GM21360 (cell line): ENCODE results near the gene CEP89.
"Not testable (repeated sequence)": the region's sequence is repeated elsewhere in the genome, so short reads cannot be mapped to it uniquely, and the experiment has no call there.

ENCODE experiments used
- ATAC-seq: cut with Tn5 transposase; IDR thresholded peaks from one replicate; pipeline ENCODE4 v1.9.1; 2021; ENCODE audit warnings: mild to moderate bottlenecking, moderate library complexity; ENCODE audit not compliant: unreplicated experiment

CEP89 gene

DNA sequence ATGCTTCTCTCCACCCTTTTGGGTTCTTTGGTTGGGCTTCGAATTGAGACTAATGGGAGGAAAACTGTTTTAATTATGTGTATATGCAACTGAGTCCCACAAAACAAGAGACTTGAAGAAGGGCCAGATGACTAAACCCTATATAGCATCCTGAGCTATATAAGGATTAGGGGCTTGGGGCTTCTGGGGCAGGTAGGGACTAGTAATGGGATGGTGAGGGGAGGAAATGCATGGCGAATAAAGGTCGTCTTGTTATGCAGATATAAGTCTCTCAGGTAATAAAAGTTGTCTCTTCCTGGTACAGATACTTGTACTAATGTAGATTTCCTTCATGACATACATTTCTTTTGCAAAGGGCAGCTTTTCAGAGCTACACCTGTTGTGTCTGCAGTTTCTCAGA is 99.4 kb downstream of the CEP89 start:
- ATAC-seq = no peak

DNA sequence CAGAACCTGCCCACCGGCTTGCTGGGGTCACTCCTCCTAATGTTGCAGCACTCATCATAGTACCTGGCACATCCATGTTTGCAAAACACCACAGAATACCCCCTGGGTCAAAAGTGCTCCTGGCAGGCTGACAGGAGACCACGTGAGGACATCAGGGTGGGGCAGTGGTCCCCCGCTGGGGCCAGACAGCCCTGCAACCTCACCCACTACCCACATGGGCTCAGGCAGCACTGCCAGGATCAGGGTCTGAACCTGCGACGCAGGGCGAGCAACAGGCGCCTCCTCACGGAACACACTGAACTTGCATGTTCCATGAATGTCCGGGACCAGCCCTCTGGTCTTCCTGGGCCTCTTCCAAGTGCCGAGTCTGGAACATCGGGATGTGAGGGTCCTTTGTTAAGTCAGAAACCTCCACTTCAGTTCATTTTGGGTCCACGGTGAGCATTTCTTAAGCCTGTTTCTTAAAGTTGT is 100.7 kb downstream of the CEP89 start:
- no peak for ATAC-seq

DNA sequence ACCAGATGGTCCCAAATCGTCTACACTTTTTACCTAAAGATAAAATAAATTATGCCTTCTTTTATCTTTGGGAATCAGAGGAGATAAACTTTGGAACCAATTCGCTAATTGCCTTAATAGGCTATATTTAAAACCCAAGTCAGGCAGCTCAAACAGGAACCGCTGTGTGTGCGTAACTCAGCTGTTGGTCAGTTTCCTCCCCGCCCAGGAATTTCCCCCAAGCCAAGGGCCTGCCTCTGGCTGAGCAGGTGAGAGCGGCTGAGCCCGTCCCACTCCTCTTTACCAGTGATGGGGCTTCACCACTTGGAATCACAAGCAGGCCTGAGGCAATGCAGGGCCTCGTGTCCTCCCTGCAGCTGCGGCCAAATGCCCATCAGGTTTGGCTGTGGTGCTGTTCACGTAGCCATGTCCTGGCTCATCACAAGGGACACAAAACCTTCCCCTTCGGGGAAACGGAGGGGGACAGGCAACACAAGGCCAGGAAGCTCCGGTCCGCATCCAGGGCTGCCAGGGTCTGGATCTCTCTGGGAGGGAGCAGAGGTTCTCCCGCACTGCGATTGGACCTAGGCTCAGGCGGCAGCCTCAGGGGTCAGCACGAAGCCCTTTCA is 101.7 kb downstream of the CEP89 start:
- ATAC-seq = no peak

DNA sequence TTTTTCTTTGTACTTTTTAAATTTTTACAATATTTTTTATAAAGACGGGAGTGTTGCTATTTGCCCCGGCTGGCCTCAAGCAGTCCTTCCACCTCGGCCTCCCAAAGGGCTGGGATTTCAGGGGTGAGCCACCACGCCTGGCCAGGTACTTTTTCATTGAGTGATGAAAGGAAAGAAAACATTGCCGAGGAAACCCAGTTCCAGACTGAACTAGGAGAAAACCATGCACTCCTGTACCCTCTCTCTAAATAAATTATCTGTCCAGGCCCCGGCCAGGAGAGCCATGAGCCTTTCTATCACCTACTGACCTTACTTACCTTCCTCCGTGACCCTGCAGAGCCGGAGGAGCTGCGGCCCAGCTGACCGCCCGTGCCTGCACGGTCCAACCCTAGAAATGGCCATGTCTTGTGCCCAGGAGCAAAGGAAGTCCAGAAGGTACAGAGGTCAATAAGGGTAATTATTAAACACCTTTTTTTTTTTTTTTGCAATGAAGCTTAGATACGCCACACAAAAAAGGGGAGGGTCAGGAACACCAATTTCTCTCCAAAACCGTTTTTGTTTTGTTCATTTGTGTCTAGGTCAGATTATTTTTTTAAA is 102.3 kb downstream of the CEP89 start, which contains the start of gene SLC7A9:
Gene SLC7A9 (minus strand): TSS at position 399 of the 597 bp plus-strand sequence. CDS start 1,233 bp downstream, outside the sequence.
- no peak for ATAC-seq

DNA sequence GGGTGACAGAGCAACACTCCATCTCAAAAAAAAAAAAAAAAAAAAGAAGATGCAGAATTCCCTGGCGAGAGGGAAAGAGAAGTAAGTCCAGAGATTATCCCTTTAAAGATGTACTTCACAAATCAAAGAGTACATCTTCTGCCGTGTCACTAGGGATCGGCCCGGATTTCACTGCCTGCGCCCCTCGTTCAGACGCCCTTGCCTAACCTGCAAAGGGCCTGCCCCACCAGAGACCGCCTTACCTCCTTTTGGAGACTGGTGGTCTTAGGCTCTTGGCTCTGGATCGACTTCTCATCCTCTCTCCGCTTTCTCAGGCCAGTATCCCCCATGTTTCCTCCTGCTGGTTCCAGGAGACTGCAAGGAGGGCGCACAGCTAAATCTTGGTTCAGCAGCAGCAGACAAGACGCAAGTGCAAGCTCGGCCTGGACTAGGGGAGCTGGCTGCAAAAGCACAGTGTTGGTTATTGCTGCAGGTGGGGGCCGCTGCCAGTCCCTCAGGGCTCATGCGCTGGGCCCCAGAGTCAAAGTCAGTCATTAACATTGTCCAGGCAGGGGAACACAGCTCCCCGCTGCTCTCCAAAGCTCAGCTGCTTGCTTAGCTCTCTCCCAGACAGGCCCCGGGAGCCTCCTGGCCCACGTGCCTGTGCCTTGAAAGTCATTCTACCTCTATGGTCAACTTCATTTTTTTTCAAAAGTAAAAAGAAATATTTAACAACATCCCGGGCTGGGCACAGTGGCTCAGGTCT is 103.4 kb downstream of the CEP89 start:
- ATAC-seq = no peak

GRCh38 chr19:32867436-32867835 is 104.3 kb downstream of the CEP89 start:
- not testable (repeated sequence) for ATAC-seq

- no peak for ATAC-seq
These were observed 105.0 kb downstream of the CEP89 start for GRCh38 chr19:32866564-32867265.

DNA sequence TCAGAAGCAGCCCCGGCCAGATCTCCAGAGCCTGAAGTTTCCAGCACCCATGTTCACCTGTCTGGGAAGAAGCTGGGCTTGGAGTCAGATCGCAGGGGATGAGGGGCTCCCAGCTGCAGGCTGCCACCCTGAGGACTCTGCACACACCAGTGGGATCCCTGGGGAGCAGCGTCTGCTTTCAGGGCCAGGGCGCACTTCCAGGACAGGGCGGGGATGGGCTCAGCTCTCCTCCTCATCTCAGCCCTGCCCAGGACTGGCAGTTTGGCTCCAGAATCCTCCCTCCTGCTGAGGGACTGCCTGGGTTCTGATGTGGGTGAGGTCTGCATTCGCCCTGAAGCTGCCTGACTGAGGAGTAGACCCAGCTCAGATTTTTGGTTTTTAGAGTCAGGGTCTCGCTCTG is 105.7 kb downstream of the CEP89 start:
- ATAC-seq = no peak

DNA sequence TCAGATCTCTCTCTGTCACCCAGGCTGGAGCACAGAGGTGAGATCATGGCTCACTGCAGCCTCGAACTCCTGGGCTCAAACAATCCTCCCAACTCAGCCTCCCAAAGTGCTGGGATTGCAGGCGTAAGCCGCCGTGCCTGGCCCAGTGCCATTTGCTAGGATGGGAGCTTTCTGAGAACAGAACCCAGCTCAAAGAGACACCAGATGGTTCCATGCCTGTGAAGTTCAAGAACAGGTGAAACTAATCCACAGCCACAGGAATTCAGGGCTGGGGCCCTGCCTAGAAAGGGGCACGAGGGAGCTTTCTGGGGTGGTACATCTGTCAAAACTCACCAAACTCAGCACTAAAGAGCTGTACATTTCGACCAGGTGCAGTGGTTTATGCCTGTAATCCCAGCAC is 106.4 kb downstream of the CEP89 start:
- ATAC-seq = no peak

GRCh38 chr19:32864318-32865007 is 107.3 kb downstream of the CEP89 start:
- no peak for ATAC-seq

GRCh38 chr19:32863841-32864240 is 107.9 kb downstream of the CEP89 start:
- ATAC-seq = no peak

- no peak for ATAC-seq
These were observed 108.5 kb downstream of the CEP89 start for GRCh38 chr19:32863301-32863700.

GRCh38 chr19:32862741-32863140 is 109.0 kb downstream of the CEP89 start:
- ATAC-seq = no peak

DNA sequence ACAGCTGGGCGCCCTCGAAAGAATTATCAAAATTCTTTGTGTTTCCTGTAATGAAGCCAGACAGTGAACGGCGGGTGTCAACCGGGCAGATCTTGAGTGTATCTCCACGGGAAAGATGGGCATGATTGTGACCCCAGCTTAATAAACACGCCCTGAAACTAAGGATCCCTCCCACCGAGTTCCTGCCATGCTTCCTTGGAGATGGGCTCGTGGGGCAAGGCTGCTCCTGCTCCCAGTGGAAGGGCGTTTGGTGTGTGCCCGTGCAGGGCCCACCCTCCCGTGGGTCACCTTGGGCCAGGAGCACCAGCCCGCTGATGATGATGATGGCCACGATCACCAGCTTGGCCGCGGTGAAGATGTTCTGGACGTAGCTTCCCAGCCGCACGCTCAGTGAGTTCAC is 109.6 kb downstream of the CEP89 start:
- no peak for ATAC-seq

DNA sequence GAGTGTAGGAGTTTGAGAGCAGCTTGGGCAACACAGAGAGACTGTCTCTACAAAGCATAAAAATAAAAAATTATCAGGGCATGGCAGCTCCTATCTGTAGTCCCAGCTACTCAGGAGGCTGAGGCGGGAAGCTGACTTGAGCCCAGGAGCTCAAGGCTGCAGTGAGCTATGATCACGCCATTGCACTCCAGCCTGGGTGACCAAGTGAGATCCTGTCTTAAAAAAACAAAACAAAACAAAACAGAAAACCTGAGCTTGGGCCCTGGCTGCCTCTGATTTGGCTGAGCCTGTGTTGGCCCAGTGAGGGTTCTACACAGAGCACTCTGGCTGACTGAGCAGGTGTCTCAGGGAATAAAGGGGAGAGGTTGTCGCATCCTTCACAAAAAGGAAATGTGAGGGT is 110.2 kb downstream of the CEP89 start:
- ATAC-seq = no peak

- ATAC-seq = no peak
These were observed 112.2 kb downstream of the CEP89 start for GRCh38 chr19:32859591-32859990.

DNA sequence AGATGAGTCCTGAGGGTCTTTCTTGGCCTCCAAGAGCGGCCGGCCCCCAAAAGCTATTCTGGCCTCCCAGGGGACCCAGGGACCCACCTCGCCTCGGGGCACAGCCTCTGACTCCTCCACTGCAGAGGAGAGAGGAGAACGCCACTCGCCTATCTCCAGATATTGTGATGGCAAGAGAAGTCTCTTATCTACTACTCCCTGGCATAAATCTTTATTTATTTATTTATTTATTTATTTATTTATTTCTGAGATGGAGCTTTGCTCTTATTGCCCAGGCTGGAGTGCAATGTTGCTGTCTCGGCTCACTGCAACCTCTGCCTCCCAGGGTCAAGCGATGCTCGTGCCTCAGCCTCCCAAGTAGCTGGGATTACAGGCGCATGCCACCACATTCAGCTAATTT is 113.2 kb downstream of the CEP89 start:
- ATAC-seq = no peak

- ATAC-seq = no peak
These were observed 113.6 kb downstream of the CEP89 start for GRCh38 chr19:32858155-32858554.

GRCh38 chr19:32857584-32857983 is 114.2 kb downstream of the CEP89 start:
- ATAC-seq = no peak

DNA sequence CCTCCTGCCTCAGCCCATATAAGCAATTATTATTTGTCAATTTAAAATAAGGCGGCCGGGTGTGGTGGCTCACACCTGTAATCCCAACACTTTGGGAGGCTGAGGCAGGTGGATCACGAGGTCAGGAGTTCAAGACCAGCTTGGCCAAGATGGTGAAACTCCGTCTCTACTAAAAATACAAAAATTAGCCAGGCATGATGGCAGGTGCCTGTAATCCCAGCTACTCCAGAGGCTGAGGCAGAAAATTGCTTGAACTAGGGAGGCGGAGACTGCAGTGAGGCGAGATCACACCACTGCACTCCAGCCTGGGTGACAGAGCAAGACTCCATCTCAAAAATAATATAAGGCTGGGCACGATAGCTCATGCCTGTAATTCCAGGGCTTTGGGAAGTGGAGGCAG is 114.9 kb downstream of the CEP89 start:
- not testable (repeated sequence) for ATAC-seq

DNA sequence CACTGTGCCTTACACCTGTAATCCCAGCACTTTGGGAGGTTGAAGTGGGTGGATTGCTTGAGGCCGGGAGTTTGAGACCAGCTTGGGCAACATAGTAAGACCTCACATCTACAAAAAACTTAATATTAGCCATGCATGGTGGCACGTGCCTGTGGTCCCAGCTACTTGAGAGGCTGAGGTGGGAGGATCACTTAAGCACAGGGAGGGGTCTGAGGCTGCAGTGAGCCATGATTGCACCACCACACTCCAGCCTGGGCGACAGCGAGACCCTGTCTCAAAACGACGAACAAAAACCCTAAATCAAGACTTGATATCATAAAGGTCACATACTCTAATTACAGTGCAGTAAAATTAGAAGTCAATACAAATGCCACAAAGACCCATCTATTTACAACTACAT is 119.5 kb downstream of the CEP89 start:
- ATAC-seq = no peak
